Amygdala (tissue), 56 donors: ENCODE results near the gene TBCD.

Experiments used
- DNase-seq, 56 donors: peaks; one replicate each; lab custom pipeline; 2025; lab: John Stamatoyannopoulos, UW

Gene TBCD

GRCh38 chr17:82863941-82864712 lies 112.3 kb downstream of the TBCD start:
- peak in 8 of 56 donors; percentile 18 to 45 (median 26) for DNase-seq

DNA sequence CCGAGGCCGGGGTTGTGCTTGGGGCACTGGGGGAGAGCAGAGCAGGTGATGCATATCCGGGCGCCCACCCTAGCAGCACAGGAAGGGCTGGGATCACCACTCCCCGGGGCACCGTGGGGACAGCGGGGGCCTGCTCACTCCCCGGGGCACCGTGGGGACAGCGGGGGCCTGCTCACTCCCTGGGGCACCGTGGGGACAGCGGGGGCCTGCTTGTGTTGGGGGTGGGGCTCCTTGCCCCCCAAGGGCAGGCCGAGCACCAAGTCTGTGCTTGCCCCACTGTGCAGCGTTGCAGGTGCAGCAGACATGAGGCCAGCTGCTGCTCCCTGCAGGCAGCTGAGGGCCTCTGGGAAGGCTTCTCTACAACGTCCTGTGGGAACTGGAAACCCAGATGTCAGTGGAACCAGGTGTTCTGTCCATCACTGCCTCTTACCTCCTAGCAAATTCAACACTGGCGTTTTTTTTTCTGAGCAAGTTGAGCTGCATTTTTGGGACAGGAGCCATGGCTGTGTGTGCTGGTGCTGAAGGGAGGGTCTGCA lies 112.9 kb downstream of the TBCD start:
- DNase-seq, result no peak

DNA sequence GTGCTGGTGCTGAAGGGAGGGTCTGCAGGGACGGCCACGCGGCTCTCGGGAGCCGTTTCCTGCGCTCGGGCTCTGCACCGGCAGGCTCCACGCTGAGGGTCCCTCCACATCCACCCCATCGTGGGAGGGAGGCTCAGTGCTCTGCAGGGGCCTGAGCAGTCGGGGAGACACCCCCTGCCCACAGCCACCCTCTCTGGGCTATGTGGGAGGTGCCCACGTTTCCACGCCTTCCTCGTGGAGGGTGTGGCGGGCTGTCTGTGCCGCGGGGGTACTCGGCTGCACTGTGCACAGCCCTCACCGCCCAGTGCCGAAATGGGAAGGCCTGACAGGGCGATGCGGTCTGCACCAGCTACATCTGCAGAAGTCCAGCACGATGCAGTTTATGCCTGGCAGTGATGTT lies 113.4 kb downstream of the TBCD start:
- DNase-seq, result no peak

DNA sequence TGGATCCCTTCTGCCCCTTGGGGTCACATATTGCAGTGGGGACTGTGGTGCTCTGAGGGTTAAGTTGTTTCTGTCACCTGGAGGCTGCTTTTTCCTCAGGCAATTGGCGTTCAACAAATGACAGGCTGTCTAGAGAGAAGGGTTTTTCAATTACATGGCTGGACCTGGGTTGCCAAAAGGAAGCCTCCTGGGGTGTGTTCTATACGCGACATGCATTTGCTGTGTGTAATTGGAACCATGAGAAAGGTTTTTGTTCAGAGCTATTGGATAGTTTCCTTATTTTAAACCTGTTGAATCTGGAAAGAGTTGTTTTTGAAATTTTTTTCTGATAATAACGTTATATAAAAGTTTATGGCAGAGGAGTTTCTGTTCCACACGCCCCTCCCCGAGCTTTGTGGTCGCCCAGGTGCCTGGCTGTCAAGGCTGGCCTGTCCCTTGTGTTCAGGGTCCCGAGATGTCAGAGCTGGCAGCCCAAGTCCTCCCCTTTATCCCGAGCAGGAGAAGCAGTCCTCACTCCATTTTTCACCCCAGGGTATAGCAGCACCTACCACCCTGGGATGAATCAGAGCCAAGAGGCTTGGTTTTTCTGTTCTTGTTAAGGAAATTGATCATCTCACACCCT lies 114.0 kb downstream of the TBCD start:
- DNase-seq, result no peak

GRCh38 chr17:82866590-82867191 lies 114.8 kb downstream of the TBCD start:
- peak in 1 of 56 donors; percentile 13 for DNase-seq

- no peak for DNase-seq
Measured at GRCh38 chr17:82867763-82868325, 116.0 kb downstream of the TBCD start.

DNA sequence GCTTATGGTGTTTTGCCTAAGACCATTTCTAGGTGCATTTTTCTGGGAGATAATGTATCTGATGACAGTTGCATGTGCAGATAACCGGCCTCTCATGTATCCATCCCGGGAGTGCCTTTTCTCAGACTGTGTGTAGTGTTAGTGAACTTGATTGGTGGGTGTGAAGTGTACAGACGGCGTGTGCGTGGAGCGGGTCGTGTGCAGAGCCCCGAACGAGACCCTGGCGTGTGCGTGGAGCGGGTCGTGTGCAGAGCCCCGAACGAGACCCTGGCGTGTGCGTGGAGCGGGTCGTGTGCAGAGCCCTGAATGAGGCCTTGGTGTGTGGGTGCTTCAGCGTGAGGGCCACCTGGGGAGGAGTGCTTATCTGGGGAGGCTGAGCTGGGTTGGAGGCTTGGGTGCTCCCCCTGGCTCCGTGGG lies 116.9 kb downstream of the TBCD start:
- DNase-seq, result no peak

- DNase-seq, result no peak
Measured at GRCh38 chr17:82869536-82869935, 117.7 kb downstream of the TBCD start.

DNA sequence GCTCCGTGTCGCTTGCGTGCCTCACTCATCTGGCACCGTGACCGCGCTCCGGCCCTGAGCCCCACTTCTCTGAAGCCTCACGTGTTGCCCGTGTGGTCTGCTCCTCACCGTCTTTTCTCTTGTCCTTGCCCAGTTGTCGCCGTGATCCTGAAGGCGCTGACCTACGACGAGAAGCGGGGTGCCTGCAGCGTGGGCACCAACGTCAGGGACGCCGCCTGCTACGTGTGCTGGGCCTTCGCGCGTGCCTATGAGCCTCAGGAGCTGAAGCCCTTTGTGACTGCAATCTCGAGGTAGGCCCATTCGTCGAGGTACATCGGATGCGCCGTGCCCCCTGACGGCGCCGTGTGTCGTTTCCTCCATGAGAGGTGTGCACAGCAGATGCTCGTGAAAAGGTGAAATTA lies 118.2 kb downstream of the TBCD start:
- DNase-seq, result no peak

DNA sequence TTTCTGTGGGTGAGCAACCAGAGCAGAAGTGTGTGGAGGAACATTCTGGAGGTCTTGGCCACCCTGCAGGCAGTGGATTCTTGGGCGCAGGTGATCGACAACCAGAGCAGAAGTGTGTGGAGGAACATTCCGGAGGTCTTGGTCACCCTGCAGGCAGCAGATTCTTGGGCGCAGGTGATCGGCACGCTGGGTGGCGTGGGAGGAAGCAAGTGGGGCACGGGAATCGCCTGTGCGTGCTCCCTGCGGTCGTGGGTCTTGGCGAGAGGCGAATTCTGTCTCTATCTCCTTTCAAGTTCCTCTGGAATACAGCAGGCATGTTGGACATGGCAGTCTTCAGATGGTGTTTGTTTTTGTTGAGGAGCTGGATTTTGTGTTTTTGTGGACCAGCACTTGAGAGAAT lies 118.7 kb downstream of the TBCD start:
- DNase-seq, result no peak

DNA sequence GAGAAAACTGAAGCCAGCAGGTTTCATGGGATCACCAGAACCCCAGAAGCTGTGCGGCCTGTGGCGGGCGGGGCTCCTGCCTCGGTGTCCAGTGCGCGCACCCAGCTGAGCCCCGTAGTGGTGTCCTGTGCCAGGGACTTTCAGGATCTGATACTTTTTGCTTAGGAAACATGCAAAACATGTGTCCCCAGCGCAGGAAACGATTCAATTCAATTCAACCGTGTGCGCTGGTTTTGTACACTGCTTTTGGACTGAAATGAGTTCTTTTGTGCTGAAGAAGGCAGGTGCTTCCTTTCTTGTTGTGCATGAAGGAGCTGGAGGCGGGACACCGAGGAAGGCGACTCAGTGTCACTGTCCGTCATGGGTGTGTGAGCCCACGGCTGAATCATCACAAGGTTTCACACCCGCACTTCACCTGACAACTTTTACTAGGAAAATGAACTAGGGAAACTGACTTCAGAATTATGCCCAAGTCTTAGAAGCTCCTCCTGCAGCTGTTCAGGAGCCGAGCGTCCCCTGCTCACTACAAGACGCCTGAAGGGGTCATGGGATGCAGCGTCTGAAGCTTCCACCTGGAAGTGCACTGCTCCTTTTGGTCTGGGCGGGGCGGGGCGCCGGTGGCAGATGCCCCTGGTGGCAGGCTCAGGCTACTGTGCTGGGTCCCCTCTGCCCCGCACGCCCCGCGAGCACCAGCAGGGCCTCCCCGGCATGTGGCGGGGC lies 119.4 kb downstream of the TBCD start:
- no peak for DNase-seq

GRCh38 chr17:82871776-82872561 lies 120.1 kb downstream of the TBCD start:
- no peak for DNase-seq

- no peak for DNase-seq
Measured at GRCh38 chr17:82872591-82873520, 121.0 kb downstream of the TBCD start.

GRCh38 chr17:82873521-82873920 lies 121.7 kb downstream of the TBCD start:
- DNase-seq, result no peak

- no peak for DNase-seq
Measured at GRCh38 chr17:82874011-82874835, 122.4 kb downstream of the TBCD start.

DNA sequence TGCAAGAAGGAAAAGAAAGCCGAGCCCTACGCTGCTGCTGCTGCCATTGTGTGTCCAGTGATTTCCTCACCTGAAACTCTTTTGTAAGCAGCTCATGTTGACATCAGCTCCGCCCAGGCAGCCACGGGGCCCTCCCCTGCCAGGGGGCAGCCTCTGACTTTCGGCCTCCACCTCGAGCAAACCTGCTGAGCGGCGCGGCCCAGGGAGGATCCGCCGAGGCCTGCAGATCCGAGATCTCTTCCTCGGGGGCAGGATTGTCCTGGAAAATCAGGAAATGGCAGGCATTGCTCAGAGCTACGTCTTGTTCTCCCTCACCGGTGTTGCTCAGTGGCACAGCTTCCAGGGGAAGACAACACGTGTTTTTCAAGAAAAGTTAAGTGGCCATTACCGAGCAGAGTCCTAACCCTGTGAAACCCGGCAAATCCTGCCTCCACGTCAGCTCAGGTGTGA lies 123.6 kb downstream of the TBCD start:
- DNase-seq, result no peak

DNA sequence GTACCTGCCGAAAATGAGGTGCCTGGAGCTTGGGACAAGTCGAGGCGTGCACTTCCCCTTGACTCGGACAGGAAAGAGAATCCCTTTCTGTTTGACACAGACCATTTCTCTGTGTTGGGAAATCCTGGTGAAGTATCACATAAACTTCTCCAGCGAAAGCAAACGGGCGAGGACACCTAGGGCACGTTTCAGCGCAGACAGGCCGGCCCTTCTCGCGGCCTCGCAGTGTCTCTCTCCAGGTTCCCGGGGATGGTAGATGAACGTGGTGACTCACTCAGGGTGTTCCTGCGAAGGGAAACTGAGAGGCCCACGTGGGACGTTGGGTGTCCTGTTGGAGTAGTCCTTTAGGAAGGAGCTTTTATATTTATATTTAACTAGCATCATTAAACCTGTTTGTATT lies 124.3 kb downstream of the TBCD start:
- DNase-seq, result no peak
